ENCODE data around the gene TMX2. TPM values are rescaled to one million over a fixed set of nuclear protein-coding genes. Genes with fewer than 3 reads are reported as not detected.
A peak's percentile ranks its signal among the peaks of the same experiment; 100 is the strongest.
"Not testable (repeated sequence)": the region's sequence is repeated elsewhere in the genome, so short reads cannot be mapped to it uniquely, and the experiment has no call there.

Gene TMX2
- total and polyA plus RNA-seq, 4 experiments from 2014 or later, result 63.6 to 88.5 (median 72.5) TPM

DNA sequence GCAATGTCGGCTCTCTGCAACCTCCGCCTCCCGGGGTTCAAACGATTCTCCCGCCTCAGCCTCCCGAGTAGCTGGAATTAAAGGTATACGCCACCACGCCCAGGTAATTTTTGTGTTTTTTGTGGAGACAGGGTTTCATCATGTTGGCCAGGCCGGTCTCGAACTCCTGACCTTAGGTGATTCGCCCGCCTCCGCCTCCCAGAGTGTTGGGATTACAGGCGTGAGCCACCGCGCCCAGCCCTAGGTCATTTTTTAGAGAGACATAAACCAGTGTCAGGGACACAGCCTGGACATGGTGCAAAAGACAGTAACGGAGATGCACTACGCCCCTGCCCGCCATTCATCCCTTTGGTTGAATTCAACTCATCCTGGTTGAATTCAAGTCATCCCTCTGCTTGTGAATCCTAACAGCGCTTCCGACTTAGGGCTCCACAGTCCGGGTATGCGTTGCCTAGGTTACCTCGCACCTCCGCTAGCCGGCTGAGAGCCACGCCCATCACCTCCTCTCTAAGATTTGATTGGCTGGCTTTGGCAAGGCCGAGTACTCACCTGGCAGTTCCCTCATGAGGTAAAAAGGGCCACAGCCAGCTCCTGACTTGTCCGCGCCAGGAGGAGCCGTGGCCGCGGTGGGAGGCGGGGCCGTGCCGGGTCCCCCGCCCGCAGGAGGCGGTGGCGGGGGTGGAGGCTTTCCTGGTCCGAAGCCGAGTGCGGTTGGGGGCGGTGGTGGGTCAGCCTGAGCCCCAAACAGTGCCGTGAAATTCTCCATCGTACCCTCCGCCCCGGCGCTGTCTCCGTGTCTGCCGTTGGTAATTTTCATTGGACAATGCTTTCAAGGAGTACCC lies 758 bp upstream of the TMX2 start, which contains the start of gene MED19:
Gene MED19 (minus strand): TSS at position 802 of the 842 bp plus-strand sequence. CDS start 36 bp downstream, at position 766.
- H3K27me3 Mint-ChIP-seq, result no peaks in the 10 kb centered on the region
- DNase-seq, result peak; percentile 81 to 92 (median 84)
- H3K9me3 Mint-ChIP-seq, result no peaks in the 10 kb centered on the region
- H3K4me1 Mint-ChIP-seq, result peaks cover 31 to 64% (median 44%) of the 10 kb centered on the region in 4 donors
- Histone ChIP-seq H3K4me1 (ENCODE audit: insufficient read depth, low read length) (peaks cover 34% of the 10 kb centered on the region), H3K27ac (ENCODE audit: low read depth, low read length) (peak within 1 kb of the TSS; percentile 96), H3K36me3 (ENCODE audit: insufficient read depth, low read length) (no peaks in the 10 kb centered on the region), H3K4me3 (ENCODE audit: low read length in 2 of 2) (peak within 1 kb of the TSS; percentile 92 to 96), H3K27me3 (ENCODE audit: insufficient read depth, low read length) (no peaks in the 10 kb centered on the region), H3K9me3 (ENCODE audit: control insufficient read depth in 1 of 2, low read length in 2 of 2) (no peaks in the 10 kb centered on the region)
- ChIA-PET CTCF (ENCODE audit: partially characterized antibody) (interaction anchor here (0.9 to 5.3 kb wide), 4 partner anchors 89 to 218 kb away, joined by 3 to 30 read pairs (median 4); partner anchors contain the start of gene UBE2L6), POLR2A (ENCODE audit: partially characterized antibody) (interaction anchor here (0.6 to 3.7 kb wide), 19 partner anchors 8 to 866 kb away, joined by 3 to 29 read pairs (median 4); partner anchors contain the start of genes BTBD18, SELENOH, SSRP1 and TIMM10)
- peaks cover 0 to 28% of the 10 kb centered on the region in 2 donors for H3K36me3 Mint-ChIP-seq
- H3K4me3 Mint-ChIP-seq, result peak within 1 kb of the TSS; percentile 93 to 99 (median 98)
- intact Hi-C loops (cut with micrococcal nuclease), result loop anchor here (1.0 to 10.0 kb wide), 12 partner anchors 30 to 1957 kb away; partner anchors contain the start of genes CLP1, FAM111A, PATL1 and SELENOH
- peak within 1 kb of the TSS; percentile 91 to 99 (median 98) for H3K27ac Mint-ChIP-seq

DNA sequence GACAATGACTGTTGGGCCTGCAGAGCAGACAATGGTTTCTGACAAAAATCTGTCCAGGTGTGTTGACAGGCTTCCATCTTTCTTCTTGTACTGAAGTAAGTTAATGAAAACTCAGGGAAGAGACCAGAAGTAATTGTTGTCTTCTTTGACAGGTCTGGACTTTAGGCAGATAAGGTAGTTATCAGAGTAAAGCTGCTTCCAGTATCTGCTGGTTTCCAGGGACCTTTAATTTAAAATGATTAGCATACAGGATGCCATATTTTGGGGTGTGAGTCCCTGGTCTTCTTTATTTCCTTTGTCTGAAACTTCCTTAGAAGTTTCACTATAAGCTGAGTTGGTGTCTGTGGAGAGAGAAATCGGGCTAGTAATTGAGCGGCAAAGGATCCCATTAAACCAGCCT lies 1.4 kb downstream of the TMX2 start:
- Mint-ChIP-seq H3K27ac (peak overlapping the region in 5 of 7 donors; percentile 7 to 97 (median 91)), H3K36me3 (peaks cover 7 to 26% of the 10 kb centered on the region in 2 donors), H3K9me3 (no peaks in the 10 kb centered on the region), H3K4me1 (peaks cover 24 to 64% (median 40%) of the 10 kb centered on the region in 4 donors), H3K4me3 (peak overlapping the region; percentile 93 to 99 (median 98)), H3K27me3 (no peaks in the 10 kb centered on the region)
- Histone ChIP-seq H3K27ac (ENCODE audit: low read depth, low read length) (no peak overlapping the region), H3K4me3 (ENCODE audit: low read length in 2 of 2) (no peak overlapping the region), H3K27me3 (ENCODE audit: insufficient read depth, low read length) (no peaks in the 10 kb centered on the region), H3K36me3 (ENCODE audit: insufficient read depth, low read length) (no peaks in the 10 kb centered on the region), H3K4me1 (ENCODE audit: insufficient read depth, low read length) (peaks cover 34% of the 10 kb centered on the region), H3K9me3 (ENCODE audit: control insufficient read depth in 1 of 2, low read length in 2 of 2) (no peaks in the 10 kb centered on the region)
- DNase-seq, result no peak
- intact Hi-C loops (cut with micrococcal nuclease), result loop anchor here (2.0 to 10.0 kb wide), 3 partner anchors 1428 to 1955 kb away; partner anchors contain the start of genes FAM111A and PATL1
- ChIA-PET CTCF (ENCODE audit: partially characterized antibody) (interaction anchor here (0.8 to 2.2 kb wide), 5 partner anchors 12 to 146 kb away, joined by 3 to 20 read pairs (median 4); partner anchors contain the start of gene UBE2L6), POLR2A (ENCODE audit: partially characterized antibody) (interaction anchor here (0.6 to 3.7 kb wide), 5 partner anchors 22 to 865 kb away, joined by 3 to 25 read pairs (median 3); partner anchors contain the start of genes SELENOH, ZDHHC5 and ZFP91)

DNA sequence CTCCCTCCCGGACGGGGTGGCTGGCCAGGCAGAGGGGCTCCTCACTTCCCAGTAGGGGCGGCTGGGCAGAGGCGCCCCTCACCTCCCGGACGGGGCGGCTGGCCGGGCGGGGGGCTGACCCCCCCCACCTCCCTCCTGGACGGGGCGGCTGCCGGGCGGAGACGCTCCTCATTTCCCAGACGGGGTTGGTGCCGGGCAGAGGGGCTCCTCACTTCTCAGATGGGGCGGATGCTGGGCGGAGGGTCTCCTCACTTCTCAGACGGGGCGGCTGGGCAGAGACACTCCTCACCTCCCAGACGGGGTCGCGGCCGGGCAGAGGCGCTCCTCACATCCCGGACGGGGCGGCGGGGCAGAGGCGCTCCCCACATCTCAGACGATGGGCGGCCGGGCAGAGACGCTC lies 4.3 kb downstream of the TMX2 start:
- H3K27ac ChIP-seq (ENCODE audit: low read depth, low read length); H3K4me3 ChIP-seq (ENCODE audit: low read length in 2 of 2); H3K9me3 Mint-ChIP-seq; POLR2A ChIA-PET (ENCODE audit: partially characterized antibody); DNase-seq; H3K27ac Mint-ChIP-seq; CTCF ChIA-PET (ENCODE audit: partially characterized antibody); H3K27me3 ChIP-seq (ENCODE audit: insufficient read depth, low read length); H3K27me3 Mint-ChIP-seq; H3K9me3 ChIP-seq (ENCODE audit: control insufficient read depth in 1 of 2, low read length in 2 of 2); H3K36me3 ChIP-seq (ENCODE audit: insufficient read depth, low read length); H3K4me3 Mint-ChIP-seq: not testable (repeated sequence)
- H3K4me1 Mint-ChIP-seq, result peaks cover 15 to 41% (median 26%) of the 10 kb centered on the region in 4 donors
- H3K36me3 Mint-ChIP-seq, result peaks cover 7 to 22% of the 10 kb centered on the region in 2 donors
- H3K4me1 ChIP-seq (ENCODE audit: insufficient read depth, low read length), result peaks cover 21% of the 10 kb centered on the region
- intact Hi-C loops (cut with micrococcal nuclease), result loop anchor here (10.0 kb wide), 1 partner anchor 1838 kb away; no protein-coding TSS in a partner anchor

DNA sequence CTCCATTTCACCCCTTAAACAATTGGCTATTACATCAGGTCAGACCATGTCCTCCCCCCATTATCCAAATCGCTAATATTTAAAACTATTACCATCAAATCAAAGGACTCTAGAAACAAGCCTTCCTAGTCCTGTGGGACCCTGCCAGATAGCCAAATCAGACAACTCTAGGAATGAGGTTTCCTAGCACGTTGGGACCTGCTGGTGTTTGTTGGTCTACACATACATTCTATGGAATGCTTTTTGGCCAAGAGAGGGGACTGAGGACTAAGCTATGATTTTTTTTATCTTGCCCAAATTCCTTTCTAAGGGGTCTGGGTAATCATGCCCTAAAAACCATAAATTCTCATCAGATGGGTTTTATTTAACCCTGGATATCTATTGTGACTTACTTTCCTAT lies 14.8 kb downstream of the TMX2 start:
- no peaks in the 10 kb centered on the region for H3K27me3 ChIP-seq (ENCODE audit: insufficient read depth, low read length)
- H3K27ac ChIP-seq (ENCODE audit: low read depth, low read length), result no peak overlapping the region
- ChIA-PET POLR2A (ENCODE audit: partially characterized antibody) (no interaction called here), CTCF (ENCODE audit: partially characterized antibody) (interaction anchor here (0.9 kb wide), 2 partner anchors 9 to 73 kb away, joined by 3 to 4 read pairs; no protein-coding TSS in a partner anchor)
- Mint-ChIP-seq H3K36me3 (peaks cover 0 to 9% of the 10 kb centered on the region in 2 donors), H3K4me1 (peaks cover 0 to 16% (median 5%) of the 10 kb centered on the region in 4 donors), H3K4me3 (no peak overlapping the region), H3K9me3 (no peaks in the 10 kb centered on the region), H3K27ac (peak overlapping the region in 2 of 7 donors; percentile 1 to 48), H3K27me3 (no peaks in the 10 kb centered on the region)
- H3K4me3 ChIP-seq (ENCODE audit: low read length in 2 of 2), result no peak overlapping the region
- intact Hi-C loops (cut with micrococcal nuclease), result no loop called here
- H3K36me3 ChIP-seq (ENCODE audit: insufficient read depth, low read length), result no peaks in the 10 kb centered on the region
- no peaks in the 10 kb centered on the region for H3K9me3 ChIP-seq (ENCODE audit: control insufficient read depth in 1 of 2, low read length in 2 of 2)
- no peaks in the 10 kb centered on the region for H3K4me1 ChIP-seq (ENCODE audit: insufficient read depth, low read length)
- no peak for DNase-seq

DNA sequence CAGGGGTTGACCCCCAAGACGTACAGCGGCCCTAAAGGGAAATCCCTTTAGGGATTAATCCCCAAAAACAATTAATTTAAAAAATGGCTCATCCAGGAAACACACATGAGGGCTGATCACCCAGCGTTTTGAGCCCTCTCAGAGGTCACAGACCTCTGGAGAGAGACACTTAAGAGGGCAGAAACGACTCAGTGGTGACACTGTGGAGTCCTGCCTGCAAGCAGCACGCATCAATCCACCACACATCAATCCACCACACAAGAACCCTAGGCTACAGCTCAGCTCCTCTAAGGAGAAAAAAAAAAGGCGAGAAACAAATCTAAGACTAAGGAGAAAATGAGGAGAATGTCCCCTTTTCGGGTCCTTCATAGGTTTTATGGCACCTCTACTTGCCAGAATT lies 16.4 kb downstream of the TMX2 start:
- POLR2A ChIA-PET (ENCODE audit: partially characterized antibody), result no interaction called here
- peaks cover 0 to 16% (median 6%) of the 10 kb centered on the region in 4 donors for H3K4me1 Mint-ChIP-seq
- no peak overlapping the region for H3K27ac ChIP-seq (ENCODE audit: low read depth, low read length)

DNA sequence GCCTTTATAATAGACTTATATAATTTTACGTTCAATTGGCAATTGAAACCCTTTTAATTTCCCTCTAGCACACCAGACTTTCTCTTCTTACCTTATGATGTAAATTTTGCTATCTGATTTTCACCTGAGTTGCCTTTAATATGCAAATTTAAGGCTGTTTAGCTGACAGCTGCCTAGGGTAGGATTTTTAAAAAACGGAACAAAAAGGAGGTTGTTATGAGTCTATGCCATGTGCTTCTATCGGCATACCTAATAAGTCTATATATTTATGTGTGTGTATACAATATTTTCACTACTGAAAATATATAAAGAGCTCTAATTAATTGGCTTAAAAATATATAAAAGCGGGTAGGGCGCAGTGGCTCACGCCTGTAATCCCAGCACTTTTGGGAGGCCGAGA lies 17.1 kb downstream of the TMX2 start:
- H3K4me3 Mint-ChIP-seq, result no peak overlapping the region
- intact Hi-C loops (cut with micrococcal nuclease), result no loop called here
- no peaks in the 10 kb centered on the region for H3K9me3 Mint-ChIP-seq
- H3K4me1 Mint-ChIP-seq, result peaks cover 0 to 16% (median 6%) of the 10 kb centered on the region in 4 donors
- Histone ChIP-seq H3K4me1 (ENCODE audit: insufficient read depth, low read length) (no peaks in the 10 kb centered on the region), H3K27ac (ENCODE audit: low read depth, low read length) (no peak overlapping the region), H3K27me3 (ENCODE audit: insufficient read depth, low read length) (no peaks in the 10 kb centered on the region), H3K36me3 (ENCODE audit: insufficient read depth, low read length) (no peaks in the 10 kb centered on the region), H3K4me3 (ENCODE audit: low read length in 2 of 2) (no peak overlapping the region), H3K9me3 (ENCODE audit: control insufficient read depth in 1 of 2, low read length in 2 of 2) (no peaks in the 10 kb centered on the region)
- ChIA-PET POLR2A (ENCODE audit: partially characterized antibody) (no interaction called here), CTCF (ENCODE audit: partially characterized antibody) (interaction anchor here (2.0 kb wide), 1 partner anchor 71 kb away, joined by 6 read pairs; no protein-coding TSS in a partner anchor)
- H3K27ac Mint-ChIP-seq, result no peak overlapping the region
- peaks cover 0 to 9% of the 10 kb centered on the region in 2 donors for H3K36me3 Mint-ChIP-seq
- H3K27me3 Mint-ChIP-seq, result no peaks in the 10 kb centered on the region
- no peak for DNase-seq

More for the DNA sequence above, 16.4 kb downstream of the TMX2 start:
- H3K4me3 ChIP-seq (ENCODE audit: low read length in 2 of 2), result no peak overlapping the region
- no peaks in the 10 kb centered on the region for H3K27me3 ChIP-seq (ENCODE audit: insufficient read depth, low read length)
- intact Hi-C loops (cut with micrococcal nuclease), result no loop called here
- no peaks in the 10 kb centered on the region for H3K36me3 ChIP-seq (ENCODE audit: insufficient read depth, low read length)
- CTCF ChIA-PET (ENCODE audit: partially characterized antibody), result interaction anchor here (1.1 to 2.0 kb wide), 3 partner anchors 72 to 87 kb away, joined by 3 to 6 read pairs (median 3); no protein-coding TSS in a partner anchor
- no peaks in the 10 kb centered on the region for H3K9me3 ChIP-seq (ENCODE audit: control insufficient read depth in 1 of 2, low read length in 2 of 2)
- no peak for DNase-seq
- Mint-ChIP-seq H3K27ac (peak overlapping the region in 2 of 7 donors; percentile 26 to 70), H3K36me3 (peaks cover 0 to 9% of the 10 kb centered on the region in 2 donors), H3K27me3 (no peaks in the 10 kb centered on the region), H3K4me3 (no peak overlapping the region), H3K9me3 (no peaks in the 10 kb centered on the region)
- no peaks in the 10 kb centered on the region for H3K4me1 ChIP-seq (ENCODE audit: insufficient read depth, low read length)

Data from CD4-positive, alpha-beta memory T cell (primary cell).